H9 (cell line): ENCODE data around the gene GDPGP1. TPM values are rescaled to one million over a fixed set of nuclear protein-coding genes. Genes with fewer than 3 reads are reported as not detected.

Experiments
- DNase-seq: peaks from one replicate; pipeline ENCODE4 v3.0.0-alpha.2; 2017
- H2AFZ ChIP-seq: one replicate; pipeline ENCODE4 v1.6.1; 2013; ENCODE audit warnings: mild to moderate bottlenecking, low read length, control low read depth, moderate library complexity
- H2AK5ac ChIP-seq: 2 replicates; pipeline ENCODE4 v1.6.1; 2013; ENCODE audit warnings: low read length, control low read depth, mixed read lengths; ENCODE audit not compliant: insufficient read length
- H2BK120ac ChIP-seq: one replicate; pipeline ENCODE4 v1.6.1; 2013; ENCODE audit warnings: low read depth, mild to moderate bottlenecking, low read length, control low read depth, inconsistent platforms; ENCODE audit not compliant: poor library complexity, severe bottlenecking
- H2BK12ac ChIP-seq: 2 replicates; pipeline ENCODE4 v1.6.1; 2013; ENCODE audit warnings: low read length, control low read depth, mixed read lengths, low read depth; ENCODE audit not compliant: insufficient read length
- H2BK15ac ChIP-seq: 2 replicates; pipeline ENCODE4 v1.6.1; 2013; ENCODE audit warnings: low read depth, low read length, control low read depth
- H2BK20ac ChIP-seq: one replicate; pipeline ENCODE4 v1.6.1; 2013; ENCODE audit warnings: low read depth, mild to moderate bottlenecking, low read length, control low read depth, inconsistent platforms; ENCODE audit not compliant: poor library complexity, severe bottlenecking
- H2BK5ac ChIP-seq: 2 replicates; pipeline ENCODE4 v1.6.1; 2013; ENCODE audit warnings: low read length, control low read depth, mixed read lengths; ENCODE audit not compliant: insufficient read length
- H3K14ac ChIP-seq: 2 replicates; pipeline ENCODE4 v1.6.1; 2013; ENCODE audit warnings: low read length, control low read depth; ENCODE audit not compliant: insufficient read depth
- H3K18ac ChIP-seq: 2 replicates; pipeline ENCODE4 v1.6.1; 2013; ENCODE audit warnings: low read depth, mild to moderate bottlenecking, mixed read lengths, low read length, control low read depth; ENCODE audit not compliant: insufficient read length
- H3K23ac ChIP-seq: 2 replicates; pipeline ENCODE4 v1.6.1; 2013; ENCODE audit warnings: low read length, control low read depth, mixed read lengths, low read depth; ENCODE audit not compliant: insufficient read length
- H3K23me2 ChIP-seq: 2 replicates; pipeline ENCODE4 v1.6.1; 2013; ENCODE audit warnings: low read depth, mild to moderate bottlenecking, mixed read lengths, low read length, control low read depth; ENCODE audit not compliant: insufficient read length, poor library complexity, severe bottlenecking
- H3K27ac ChIP-seq: 2 replicates; pipeline ENCODE4 v1.5.1; 2013; ENCODE audit warnings: low read length, control low read depth, mixed read lengths, low read depth; ENCODE audit not compliant: insufficient read length
- H3K27me3 ChIP-seq: 2 replicates; pipeline ENCODE4 v1.6.1; 2013; ENCODE audit warnings: low read length, control low read depth, inconsistent platforms; ENCODE audit not compliant: insufficient read depth
- H3K4ac ChIP-seq: 2 replicates; pipeline ENCODE4 v1.6.1; 2013; ENCODE audit warnings: low read depth, mild to moderate bottlenecking, control low read depth, inconsistent platforms, low read length, moderate library complexity
- H3K4me1 ChIP-seq: 2 replicates; pipeline ENCODE4 v1.6.1; 2013; ENCODE audit warnings: low read length, control low read depth, inconsistent platforms; ENCODE audit not compliant: insufficient read depth
- H3K4me2 ChIP-seq: 2 replicates; pipeline ENCODE4 v1.6.1; 2013; ENCODE audit warnings: low read length, control low read depth, mixed read lengths; ENCODE audit not compliant: insufficient read length, insufficient read depth
- H3K56ac ChIP-seq: 2 replicates; pipeline ENCODE4 v1.6.1; 2013; ENCODE audit warnings: low read depth, mild to moderate bottlenecking, mixed read lengths, low read length, control low read depth; ENCODE audit not compliant: insufficient read length
- H3K79me1 ChIP-seq: 2 replicates; pipeline ENCODE4 v1.6.1; 2013; ENCODE audit warnings: low read depth, mild to moderate bottlenecking, moderate library complexity, low read length, control low read depth, inconsistent platforms; ENCODE audit not compliant: insufficient read depth, poor library complexity, severe bottlenecking
- H3K79me2 ChIP-seq: 2 replicates; pipeline ENCODE4 v1.6.1; 2013; ENCODE audit warnings: low read length, control low read depth, inconsistent platforms; ENCODE audit not compliant: insufficient read depth
- H3K9ac ChIP-seq: 2 replicates; pipeline ENCODE4 v1.6.1; 2013; ENCODE audit warnings: low read length, control low read depth, mixed read lengths; ENCODE audit not compliant: insufficient read length; ENCODE audit errors: extremely low read depth
- H3K9me3 ChIP-seq: one replicate; pipeline ENCODE4 v1.6.1; 2013; ENCODE audit warnings: low read depth, low read length, inconsistent platforms; ENCODE audit not compliant: control insufficient read depth
- H3T11ph ChIP-seq: one replicate; pipeline ENCODE4 v1.6.1; 2013; ENCODE audit warnings: mild to moderate bottlenecking, low read length, control low read depth, inconsistent platforms
- H4K20me1 ChIP-seq: one replicate; pipeline ENCODE4 v1.6.1; 2013; ENCODE audit not compliant: control insufficient read depth, insufficient read length, insufficient read depth
- H4K5ac ChIP-seq: 2 replicates; pipeline ENCODE4 v1.6.1; 2013; ENCODE audit warnings: low read depth, mild to moderate bottlenecking, mixed read lengths, low read length, control low read depth; ENCODE audit not compliant: insufficient read length
- H4K8ac ChIP-seq: replicated peaks from 2 replicates; pipeline ENCODE4 v1.6.1; 2013; ENCODE audit warnings: low read length, control low read depth, mixed read lengths, low read depth; ENCODE audit not compliant: insufficient read length
- H4K91ac ChIP-seq: 2 replicates; pipeline ENCODE4 v1.6.1; 2013; ENCODE audit warnings: low read depth, mild to moderate bottlenecking, moderate library complexity, mixed read lengths, low read length, control low read depth; ENCODE audit not compliant: insufficient read length
- H3K27ac Mint-ChIP-seq, 3 experiments: 2 replicates in 2 of 3; 3 replicates in 1 of 3; pipeline ENCODE4 v1.8.0; 2020 to 2021; ENCODE audit warnings: mixed read lengths in 3 of 3, mild to moderate bottlenecking in 1 of 3, moderate library complexity in 1 of 3
- H3K27me3 Mint-ChIP-seq: 2 replicates; pipeline ENCODE4 v1.8.0; 2021; ENCODE audit warnings: low read depth, mild to moderate bottlenecking, moderate library complexity, mixed read lengths
- H3K36me3 Mint-ChIP-seq, 3 experiments: 2 replicates in 2 of 3; 3 replicates in 1 of 3; pipeline ENCODE4 v1.8.0; 2020 to 2021; ENCODE audit warnings: low read depth in 3 of 3, mixed read lengths in 3 of 3; ENCODE audit not compliant: insufficient read depth in 1 of 3
- H3K4me1 Mint-ChIP-seq, 2 experiments: 2 replicates each; pipeline ENCODE4 v1.8.0; 2020; ENCODE audit warnings: mixed read lengths in 2 of 2
- H3K4me3 Mint-ChIP-seq, 2 experiments: 2 replicates in 1 of 2; 3 replicates in 1 of 2; pipeline ENCODE4 v1.8.0; 2020 to 2021; ENCODE audit warnings: mild to moderate bottlenecking in 2 of 2, mixed read lengths in 2 of 2, moderate library complexity in 1 of 2
- H3K9me3 Mint-ChIP-seq, 2 experiments: 2 replicates in 1 of 2; 3 replicates in 1 of 2; pipeline ENCODE4 v1.8.0; 2020; ENCODE audit warnings: mild to moderate bottlenecking in 2 of 2, mixed read lengths in 2 of 2, moderate library complexity in 1 of 2
- CTCF ChIP-seq: fragments of 200-600 bp; sonication (generic); conservative IDR thresholded peaks from 3 replicates; pipeline ENCODE4 v1.8.0; 2021; ENCODE audit warnings: antibody characterized with exemption, mild to moderate bottlenecking
- WGBS: extraction: QIAGEN DNeasy Blood & Tissue Kit; methylation state at CpG from one replicate; pipeline ENCODE4 v1.1.7; 2013; ENCODE audit warnings: missing lambda C conversion rate, low lambda C conversion rate, mixed read lengths; ENCODE audit not compliant: insufficient read length; ENCODE audit errors: extremely low coverage; 5-methylcytosine and 5-hydroxymethylcytosine counted together
- total RNA-seq: library from RNA; stranded (reverse); gene quantifications from 2 replicates; pipeline ENCODE4 v1.2.1, GENCODE V29; 2021

GDPGP1 gene
- total RNA-seq, 1 experiment from 2014 or later, result 6.7 TPM

GRCh38 chr15:90287946-90288345 is 53.9 kb downstream of the GDPGP1 start:
- Mint-ChIP-seq H3K36me3 (no peaks in the 10 kb centered on the region), H3K27ac (0 out of 7 replicates have a peak overlapping the region, but pooled peaks of 1 of the 3 experiments have one; percentile 25), H3K4me3 (no peak overlapping the region), H3K9me3 (no peaks in the 10 kb centered on the region), H3K4me1 (peaks cover 10 to 12% of the 10 kb centered on the region in 2 experiments), H3K27me3 (no peaks in the 10 kb centered on the region)
- Histone ChIP-seq H3K4me1 (no peaks in the 10 kb centered on the region), H2BK5ac (no peak overlapping the region), H3K4me2 (no peak overlapping the region), H3K14ac (no peak overlapping the region), H3K23me2 (no peaks in the 10 kb centered on the region), H4K5ac (no peak overlapping the region), H4K20me1 (no peaks in the 10 kb centered on the region), H4K91ac (no peak overlapping the region), H3K18ac (no peak overlapping the region), H3K9ac (no peak overlapping the region), H3K79me2 (no peaks in the 10 kb centered on the region), H3K27ac (no peak overlapping the region), H2BK20ac (no peak overlapping the region), H2BK120ac (no peak overlapping the region), H3K9me3 (no peaks in the 10 kb centered on the region), H3T11ph (no peak overlapping the region), H3K23ac (no peak overlapping the region), H2BK12ac (no peak overlapping the region), H3K27me3 (no peaks in the 10 kb centered on the region), H3K79me1 (no peaks in the 10 kb centered on the region), H4K8ac (no peak overlapping the region), H2BK15ac (no peak overlapping the region), H2AK5ac (no peak overlapping the region), H3K56ac (no peak overlapping the region), H2AFZ (no peak overlapping the region), H3K4ac (no peak overlapping the region)
- WGBS, result no CpG with 5 or more reads among the region's 6 CpGs
- no peak for TF ChIP-seq CTCF
- DNase-seq, result no peak
